AML-193 (cell line): ENCODE measurements around the gene TEN1.

ENCODE experiments used
- DNase-seq, 2 experiments: peaks; one replicate each; lab custom pipeline; 2025; lab: John Stamatoyannopoulos, UW

TEN1 gene

DNA sequence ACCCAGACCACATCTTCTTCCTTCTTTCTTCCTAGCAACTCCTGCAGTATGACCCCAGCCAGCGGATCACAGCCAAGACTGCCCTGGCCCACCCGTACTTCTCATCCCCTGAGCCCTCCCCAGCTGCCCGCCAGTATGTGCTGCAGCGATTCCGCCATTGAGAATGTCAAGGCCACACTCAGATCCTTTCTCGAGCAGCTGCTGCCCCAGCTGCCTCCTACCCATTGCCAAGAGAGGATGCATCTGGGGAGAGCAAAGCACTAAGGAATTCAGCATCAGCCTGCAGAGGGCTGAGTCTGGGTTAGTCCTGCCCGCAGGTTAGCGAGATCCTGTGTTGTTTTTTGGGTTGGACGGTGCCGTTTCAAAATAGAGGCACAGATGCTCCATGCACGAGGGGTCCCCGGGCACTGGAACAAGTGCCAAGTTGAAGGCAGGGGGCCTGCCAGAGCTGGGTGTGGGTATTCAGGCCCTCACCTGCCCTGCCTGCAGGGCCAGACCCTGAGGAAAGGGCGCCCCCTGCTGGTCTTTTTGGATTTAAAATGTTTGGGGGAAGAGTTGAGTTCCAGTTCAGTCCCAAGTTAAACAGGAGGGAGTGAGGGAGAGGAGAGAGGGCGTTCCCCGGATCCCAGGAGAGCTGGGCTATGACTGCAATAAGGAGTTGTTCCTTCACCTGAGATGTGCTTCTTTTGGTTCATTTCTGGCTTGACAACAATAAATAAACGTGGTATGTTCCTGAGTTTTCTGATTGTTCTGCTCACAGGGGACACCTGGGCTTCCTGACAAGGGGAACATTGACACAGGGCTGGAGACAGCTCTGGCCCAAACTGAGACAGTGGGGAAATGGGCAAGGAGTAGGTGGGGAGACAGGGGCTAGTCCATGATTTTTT is 26.5 kb downstream of the TEN1 start:
- peak; percentile 74 to 79 for DNase-seq

DNA sequence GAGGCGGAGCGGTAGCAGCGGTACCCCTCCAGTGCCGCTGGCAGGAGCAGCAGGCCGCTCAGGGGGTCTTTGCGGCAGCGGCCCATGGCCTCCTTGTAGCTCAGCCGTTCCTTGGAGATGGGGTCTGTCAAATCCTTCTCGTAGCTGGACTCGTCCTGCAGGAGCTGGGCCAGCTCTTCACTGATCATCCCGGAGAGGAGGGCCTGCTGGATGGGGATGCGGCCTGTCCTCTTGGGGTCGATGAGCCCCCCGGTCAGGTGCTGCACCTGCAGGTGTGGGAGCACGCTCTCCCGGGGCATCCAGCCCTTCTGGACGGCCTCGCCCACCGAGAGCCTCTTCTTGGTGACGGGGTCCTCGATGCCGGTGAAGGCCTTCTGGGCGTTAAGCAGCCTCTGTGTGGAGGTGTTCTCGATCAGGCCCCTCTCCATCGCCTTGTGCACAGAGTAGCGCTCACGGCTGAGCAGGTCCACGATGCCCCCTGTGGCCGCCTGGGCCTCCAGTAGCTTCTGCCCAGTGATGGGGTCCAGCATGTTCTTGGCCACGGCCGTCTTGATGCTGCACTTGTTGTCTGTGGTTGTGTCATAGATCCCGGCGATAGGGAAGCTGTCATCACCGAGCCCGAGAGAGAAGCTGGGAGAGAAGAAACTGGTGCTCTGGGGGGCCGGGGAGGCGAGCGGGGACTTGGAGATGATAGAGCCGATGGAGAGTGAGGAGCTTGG is 28.2 kb downstream of the TEN1 start:
- no peak for DNase-seq

DNA sequence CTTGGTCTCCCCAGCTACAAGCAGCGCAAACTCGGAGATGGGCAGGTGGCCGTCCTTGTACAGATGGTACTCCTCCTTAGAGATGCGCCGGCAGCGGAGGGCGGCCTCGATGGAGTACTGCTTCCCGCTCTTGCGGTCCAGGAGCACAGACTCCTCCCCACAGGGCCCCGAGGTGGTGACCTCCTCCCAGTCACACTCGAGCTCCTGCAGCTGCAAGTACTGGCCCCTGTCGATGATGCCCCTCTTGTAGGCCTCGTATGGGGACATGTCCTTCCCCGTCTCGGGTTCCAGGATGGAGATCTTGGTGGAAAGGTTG is 28.8 kb downstream of the TEN1 start:
- DNase-seq = no peak

DNA sequence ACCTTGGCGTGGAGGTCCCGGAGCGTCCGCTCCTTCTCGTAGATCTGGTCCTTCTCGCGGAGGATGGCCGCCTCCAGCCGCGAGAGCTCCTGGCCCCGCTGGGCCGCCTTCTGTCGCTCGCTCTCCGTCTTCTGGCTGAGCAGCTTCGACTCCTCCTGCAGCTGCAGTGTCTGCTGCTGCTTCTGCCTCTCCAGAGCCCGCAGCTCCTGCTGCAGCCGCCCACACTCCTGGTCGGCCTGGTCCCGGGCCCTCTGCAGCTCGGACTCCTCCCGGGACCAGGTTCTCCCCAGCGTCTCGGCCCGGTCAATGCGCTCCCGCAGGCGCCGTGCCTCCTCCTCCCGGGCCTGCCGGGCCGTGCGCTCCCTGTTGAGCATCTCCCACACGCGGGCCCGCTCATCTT is 29.2 kb downstream of the TEN1 start:
- DNase-seq = no peak

DNA sequence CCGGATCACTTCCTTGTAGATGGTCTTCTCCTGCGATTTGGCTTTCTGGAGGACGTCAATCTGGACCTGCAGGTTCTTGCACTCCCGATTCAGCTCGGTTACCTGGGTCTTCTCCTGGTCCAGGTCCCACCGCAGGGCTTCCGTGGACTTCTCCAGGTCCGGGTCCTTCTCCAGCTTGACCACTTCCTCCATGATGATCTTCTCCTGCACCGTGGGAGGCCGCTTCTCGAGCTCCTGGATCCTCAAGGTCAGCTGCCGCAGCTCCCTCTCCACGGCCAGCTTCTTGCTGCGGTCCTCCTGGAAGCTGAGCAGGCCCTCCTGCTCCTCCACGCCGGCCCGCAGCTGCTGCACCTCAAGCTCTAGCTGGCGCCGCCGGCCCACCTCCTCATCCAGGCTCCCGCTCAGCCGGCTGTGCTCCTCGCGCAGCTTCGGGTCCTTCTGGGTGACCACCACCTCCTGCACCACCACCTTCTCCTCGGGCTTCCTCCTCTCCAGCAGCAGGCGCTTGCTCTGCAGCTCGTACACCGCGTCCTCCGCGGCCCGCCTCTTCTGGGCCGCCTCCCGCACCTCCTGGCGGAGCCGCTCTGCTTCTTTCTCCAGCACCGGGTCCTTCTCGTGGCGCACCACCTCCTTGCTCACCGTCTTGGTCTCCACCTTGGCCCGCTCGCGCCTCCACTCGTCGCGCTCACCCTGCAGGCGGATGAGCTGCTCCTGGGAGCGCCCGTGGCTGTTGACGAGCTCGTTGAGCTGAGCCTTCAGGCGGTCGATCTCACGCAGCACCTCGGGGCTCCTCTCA is 29.8 kb downstream of the TEN1 start:
- no peak for DNase-seq

DNA sequence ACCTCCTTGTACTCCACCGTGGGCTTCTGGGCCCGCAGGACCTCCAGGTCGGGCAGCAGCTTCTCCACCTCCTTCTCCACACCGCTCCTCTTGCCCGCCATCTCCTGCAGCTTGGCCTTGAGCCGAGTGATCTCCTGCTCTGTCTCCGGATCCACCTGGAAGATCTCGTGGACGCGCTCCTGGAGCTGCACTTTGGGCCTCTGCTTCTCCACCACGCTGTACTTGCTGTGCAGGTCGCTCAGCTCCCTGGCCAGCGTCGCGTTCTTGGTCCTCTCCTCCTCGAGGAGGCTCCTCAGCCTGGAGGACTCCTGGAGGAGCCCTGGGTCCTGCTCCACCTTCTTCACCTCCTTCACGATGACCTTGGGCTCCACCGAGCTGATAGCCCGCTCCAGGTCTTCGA is 30.4 kb downstream of the TEN1 start:
- DNase-seq = no peak

DNA sequence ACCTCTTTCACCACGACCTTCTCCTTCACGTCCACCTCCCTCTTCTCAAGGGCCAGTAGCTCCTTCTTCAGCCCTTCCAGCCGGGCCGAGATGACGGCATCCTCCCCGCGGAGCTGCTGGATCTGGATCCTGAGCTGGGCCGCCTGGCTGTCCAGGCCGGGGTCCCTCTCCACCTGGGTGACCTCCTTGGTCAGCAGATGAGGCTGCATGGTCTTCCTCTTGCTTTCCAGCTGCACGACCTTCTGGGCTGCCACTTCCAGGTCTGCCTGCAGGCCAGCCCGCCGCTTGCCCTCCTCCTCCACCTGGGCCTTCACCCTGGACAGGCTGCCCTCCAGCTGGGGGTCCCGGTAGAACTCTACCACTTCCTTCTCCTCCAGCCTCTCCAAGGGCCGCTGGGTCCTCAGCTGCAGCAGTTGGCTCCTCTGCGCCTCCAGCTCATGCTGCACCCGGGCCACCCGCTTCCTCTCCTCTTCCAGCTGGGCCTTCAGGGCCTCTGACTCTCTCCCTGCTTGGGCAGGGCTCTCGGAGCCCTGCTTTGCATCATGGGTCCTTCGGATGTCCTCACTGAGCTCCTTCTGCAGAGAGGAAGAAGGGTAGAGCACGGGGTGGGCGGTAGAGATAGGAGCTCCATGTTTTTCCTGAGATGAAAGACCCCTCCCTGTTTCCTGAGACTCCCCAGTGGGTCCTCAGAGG is 31.1 kb downstream of the TEN1 start:
- DNase-seq = no peak

DNA sequence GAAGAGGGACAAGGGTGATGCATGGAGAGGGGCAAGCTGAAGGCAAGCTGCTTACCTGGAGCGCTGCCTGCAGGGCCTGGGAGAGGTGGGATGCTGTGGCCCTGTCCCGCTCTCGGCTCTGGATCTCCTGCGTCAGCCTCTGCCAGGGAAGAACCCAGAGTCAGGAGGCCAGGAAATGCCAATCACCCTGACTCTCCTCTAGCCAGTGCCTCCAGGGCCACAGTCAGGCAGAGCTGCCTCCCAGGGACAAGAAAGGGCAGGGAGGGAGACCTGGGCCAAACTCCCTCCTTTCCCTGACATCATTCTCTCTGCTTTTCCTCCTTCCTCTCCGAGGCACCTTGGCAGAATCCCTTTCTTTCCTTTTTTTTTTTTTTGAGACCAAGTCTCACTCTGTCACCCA is 32.9 kb downstream of the TEN1 start:
- no peak for DNase-seq

DNA sequence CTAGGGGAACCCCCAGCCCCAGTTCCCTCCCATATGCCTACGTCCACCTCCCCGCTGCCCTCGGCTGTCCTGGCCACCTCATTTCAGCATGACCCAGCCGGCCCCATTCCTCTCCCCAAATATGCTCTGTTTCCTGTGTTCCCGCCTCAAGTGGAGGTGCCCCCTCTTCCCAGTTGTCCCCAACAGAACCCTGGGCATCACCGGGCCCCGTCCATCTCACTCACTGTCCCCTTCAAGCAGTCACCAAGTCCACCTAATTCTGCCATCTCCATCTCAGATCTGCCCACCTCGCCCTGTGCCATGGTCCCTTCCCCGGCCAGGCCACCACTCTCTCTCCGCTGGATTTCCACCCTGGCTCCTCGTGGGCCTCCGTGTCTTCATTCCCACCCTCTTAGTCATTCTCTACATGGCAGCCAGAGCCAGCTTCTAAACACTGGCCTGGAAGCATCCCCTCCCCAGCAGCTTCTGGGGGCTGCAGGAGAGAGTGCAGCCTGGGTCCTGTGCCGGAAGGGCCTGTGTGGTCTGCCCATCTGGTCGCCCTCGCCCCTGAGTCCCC is 34.4 kb downstream of the TEN1 start:
- no peak for DNase-seq

DNA sequence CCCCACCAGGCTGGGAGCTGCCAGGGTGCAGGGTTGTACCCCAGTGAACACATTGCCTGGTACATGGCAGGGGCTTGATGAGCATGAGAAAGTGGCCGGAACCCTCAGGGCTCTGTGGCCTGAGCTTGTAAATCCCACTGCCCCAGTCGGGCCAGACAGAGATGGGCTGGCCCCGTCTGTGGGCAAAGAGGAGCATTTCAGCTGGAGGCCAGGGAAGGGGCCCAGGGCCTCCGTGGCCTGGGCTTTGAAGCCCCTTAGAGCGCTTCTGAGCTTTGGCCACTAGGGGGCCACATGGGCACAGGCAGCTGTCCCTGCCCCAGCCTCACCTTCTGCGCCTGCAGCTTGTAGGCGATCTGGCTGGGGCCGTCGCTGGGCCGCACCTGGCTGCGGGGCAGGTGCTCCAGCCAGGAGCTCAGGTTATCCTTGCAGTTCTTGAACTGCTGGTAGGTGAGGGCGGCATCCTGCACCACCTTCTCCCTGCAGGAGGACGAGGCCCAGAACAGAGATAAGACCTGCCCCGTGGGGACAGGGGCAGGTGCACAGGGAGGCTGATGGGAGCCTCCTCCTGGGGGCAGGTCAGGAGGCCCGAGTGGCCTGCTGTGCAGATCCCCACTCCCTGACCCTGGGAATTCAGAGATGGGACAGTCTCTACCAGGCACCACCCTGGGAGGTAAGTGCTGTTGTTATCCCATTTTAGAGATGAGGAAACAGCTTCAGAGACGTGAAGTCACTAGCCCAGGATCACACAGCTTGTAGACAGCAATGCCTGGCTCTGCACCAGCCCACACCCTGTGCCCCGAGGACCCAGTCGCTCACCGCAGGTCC is 35.3 kb downstream of the TEN1 start:
- DNase-seq = peak; percentile 62 to 64

DNA sequence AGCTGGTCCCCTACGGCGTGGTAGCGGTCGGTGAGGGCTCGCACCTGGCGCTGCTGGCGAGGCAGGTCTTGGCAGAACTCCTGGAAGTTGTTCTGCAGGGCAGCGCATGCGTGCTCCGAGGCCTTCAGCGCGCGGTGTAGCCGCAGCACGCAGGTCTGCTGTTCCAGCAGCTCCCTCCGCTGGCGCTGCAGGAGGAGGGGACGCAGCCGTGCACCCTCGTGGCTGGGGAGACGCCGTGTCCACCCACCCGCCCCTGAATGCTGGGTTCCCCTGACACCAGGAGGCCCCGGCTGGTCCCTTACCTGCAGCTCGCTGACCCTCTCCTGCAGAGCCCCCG is 35.9 kb downstream of the TEN1 start:
- DNase-seq = no peak

DNA sequence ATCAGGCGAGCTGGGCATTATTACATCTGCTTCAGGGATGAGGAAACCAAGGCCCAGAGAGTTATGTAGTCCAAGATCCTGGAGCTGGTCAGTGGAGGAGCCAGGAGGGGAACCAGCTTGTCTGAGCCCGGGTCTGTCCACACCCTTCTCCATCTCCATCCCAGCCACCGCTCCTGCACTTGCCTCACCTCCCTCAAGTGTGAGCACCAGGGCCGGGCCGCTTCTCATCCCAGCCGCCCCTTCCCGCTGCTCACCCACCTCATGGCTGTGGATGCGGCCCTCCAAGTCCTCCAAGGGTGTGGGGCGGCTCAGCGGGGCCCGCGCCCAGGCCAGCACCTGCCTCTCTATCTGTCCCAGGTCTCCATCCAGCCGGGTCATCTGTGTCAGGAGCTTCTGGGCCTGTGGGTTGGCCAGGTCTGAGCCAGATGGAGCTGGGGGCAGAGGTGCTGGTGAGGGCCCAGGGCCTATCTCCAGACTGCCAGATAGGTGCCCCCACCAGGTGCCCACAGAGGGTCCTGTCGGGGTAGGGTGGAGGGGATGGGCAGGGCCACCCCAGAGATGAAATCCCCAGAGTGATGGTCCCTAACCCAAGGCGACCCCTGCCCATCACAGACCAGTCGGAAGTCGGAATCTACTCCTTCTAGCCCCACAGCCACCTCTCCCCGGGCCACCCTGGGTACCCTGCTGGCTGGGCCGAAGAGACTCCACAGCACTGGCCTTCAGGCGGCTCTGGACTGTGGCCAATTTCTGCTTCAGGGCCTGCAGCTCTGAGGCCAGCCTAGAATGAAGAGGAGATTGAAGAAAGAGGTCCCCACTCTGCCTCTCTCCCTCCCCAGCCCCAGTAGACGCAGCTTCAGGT is 38.7 kb downstream of the TEN1 start:
- no peak for DNase-seq

DNA sequence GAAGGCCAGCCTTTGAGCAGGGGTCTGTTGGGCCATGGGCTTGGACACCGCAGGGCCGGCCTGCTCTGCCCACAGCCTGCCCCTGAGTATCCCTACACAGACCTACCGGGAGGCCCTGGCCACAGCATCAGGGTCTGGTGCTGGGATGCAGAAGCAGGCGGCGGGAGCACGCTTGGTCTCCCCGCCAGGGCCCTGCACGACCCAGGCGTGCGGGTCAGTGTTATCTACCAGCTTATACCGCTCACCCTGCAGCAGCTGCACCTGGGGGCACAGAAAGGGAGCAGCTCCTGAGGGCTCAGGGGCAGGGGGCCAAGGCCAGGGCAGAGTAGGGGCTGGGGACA is 39.3 kb downstream of the TEN1 start:
- DNase-seq = no peak

DNA sequence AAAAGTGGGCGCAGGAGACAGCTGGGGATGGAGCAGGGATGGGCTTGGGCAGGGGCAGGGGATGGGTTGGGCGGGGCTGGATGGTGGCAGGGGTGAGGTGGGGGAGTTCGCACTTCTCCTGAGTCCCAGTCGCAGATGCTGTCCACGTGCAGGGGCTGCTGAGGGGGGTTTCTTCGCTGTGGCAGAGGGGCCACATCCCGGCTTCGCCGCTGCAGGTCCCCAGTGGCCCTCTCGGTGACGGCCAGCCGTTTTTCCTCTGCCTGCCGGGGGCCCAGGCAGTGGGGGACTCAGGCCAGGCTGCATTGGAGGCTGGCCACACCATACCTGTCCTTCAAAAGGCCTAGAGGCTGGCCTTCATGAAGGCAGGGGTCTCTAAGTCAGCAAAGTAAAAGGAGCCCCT is 39.8 kb downstream of the TEN1 start:
- no peak for DNase-seq

DNA sequence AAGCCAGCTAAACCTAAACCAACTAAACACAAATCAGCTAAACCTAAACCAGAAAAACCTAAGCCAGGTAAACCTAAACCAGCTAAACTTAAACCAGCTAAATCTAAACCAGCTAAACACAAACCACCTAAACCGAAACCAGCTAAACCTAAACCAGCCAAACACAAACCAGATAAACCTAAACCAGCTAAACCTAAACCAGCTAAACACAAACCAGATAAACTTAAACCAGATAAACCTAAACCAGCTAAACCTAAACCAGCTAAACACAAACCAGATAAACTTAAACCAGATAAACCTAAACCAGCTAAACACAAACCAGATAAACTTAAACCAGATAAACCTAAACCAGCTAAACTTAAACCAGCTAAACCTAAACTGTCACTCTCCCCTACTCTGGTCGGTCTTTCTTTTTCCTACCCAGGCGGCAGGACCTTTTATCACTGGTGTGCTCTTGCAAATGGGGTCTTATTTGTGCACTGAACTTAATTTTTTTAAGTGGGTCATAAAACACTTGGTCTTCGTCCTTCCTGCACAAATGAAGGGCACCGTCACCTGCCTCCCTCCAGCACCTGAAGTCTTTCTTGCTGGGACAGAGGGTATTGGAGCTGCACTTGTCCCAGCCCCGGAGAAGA is 40.9 kb downstream of the TEN1 start:
- no peak for DNase-seq

DNA sequence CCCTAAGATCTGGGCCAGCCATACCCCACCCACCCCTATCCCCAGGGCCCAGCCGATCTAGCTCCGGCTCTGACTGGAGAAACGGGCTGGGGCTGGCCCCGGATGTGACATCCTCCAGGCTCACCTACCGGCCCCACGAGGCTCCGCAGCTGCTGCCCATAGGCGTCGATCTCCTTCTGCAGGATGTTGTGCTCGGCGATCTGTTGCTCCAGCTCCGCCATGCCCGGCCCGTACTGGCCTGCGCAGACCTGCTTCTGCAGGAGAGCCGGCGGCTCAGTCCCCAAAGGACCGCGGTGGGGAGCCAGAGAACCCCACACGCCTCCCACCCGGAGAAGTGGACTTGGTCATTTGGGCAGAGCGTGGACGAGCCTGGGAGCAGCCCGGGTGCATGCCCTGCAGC is 43.2 kb downstream of the TEN1 start:
- no peak for DNase-seq

DNA sequence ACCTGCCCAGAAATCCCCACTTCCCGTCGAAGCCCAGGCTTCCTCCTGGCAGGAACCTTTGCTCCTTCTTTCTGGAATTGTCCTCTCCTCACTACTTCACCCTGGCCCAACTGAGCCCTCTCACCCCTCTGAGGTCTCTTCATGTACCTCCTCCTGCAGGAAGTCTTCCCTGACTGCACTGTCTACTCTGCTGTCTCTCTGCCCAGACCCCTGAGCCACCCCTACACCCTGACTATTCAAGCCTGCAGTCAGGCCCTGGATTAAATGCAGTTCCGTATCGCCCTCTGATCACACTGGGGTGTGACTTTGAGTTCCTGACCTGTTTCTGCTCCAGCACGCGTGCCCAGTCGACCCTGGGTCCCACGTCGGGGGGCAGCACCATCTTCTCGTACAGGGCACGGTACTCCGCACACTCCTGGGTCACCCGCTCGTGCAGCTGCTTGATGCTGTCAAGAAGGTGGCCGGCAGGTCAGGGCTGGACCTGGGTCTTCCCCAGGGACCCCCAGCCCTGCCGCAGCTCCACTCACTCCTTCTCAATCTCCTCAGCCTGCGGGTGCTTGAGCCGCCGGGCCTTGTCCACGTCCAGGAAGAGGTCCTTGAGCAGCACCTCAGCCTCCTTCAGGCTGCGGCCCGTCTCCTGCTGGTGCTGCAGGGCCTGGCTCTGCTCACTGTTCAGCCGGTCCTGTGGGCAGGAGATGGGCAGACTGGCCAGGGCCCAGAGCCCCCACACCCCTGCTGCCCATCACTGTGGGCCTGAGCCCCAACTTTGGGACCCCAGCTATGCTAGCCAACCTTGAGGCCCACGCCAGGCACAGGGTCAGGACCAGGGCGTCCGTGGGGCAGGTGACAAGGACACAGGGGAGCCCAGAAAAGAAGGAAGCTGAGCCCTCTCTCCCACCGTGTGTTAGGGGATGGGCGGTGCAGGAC is 44.2 kb downstream of the TEN1 start:
- no peak for DNase-seq

DNA sequence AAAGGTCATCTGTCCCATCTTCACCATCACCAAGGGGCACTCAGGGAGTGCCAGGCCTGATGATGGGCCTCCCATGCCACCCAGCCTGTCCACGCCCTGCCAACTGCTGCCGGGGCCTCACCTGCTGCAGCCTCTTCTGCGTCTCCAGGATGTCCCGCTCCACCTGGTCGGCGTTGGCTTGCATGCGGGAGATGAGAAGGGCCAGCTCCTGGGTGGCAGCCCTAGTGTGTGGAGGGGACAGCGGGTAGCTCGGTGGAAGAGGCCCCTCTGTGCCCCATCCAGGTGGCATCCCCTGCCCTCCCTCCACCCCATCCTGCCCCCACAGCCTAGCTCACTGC is 44.8 kb downstream of the TEN1 start:
- DNase-seq = no peak

DNA sequence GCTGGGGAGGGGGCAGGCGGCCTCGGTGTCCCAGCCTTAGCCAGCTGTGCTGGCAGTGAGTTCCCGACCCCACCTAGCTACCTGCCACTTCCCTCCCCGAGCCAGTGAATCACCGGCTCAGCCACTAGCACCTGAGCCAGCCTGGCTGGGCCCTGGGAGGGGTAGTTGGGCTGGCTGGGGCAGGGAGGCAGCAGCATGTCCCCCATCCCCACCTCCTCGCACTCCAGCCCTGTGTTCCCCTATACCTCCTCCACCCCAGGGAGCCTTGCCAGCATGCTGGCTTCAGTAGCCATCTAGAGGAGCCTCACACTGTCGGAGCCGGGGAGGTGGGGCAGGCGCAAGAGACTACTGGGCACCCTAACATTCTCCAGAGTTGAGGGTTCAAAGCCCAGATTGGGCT is 45.3 kb downstream of the TEN1 start:
- DNase-seq = no peak
